HL-60 (cell line): ENCODE measurements around the gene USH2A.

ENCODE experiments used
- DNase-seq, 2 experiments: peaks; one replicate each; pipeline ENCODE4 v3.0.0-alpha.2; 2010 to 2020; ENCODE audit warnings: low read depth in 1 of 2, low spot score in 1 of 2
- H3K27ac ChIP-seq: fragments of 250-450 bp; sonication (Bioruptor Pico); replicated peaks from 2 replicates; pipeline ENCODE4 v1.5.1; 2020; ENCODE audit warnings: mild to moderate bottlenecking, moderate library complexity
- H3K27me3 ChIP-seq: fragments of 250-450 bp; sonication (Bioruptor Pico); 2 replicates; pipeline ENCODE4 v1.5.1; 2021; ENCODE audit warnings: mild to moderate bottlenecking, moderate library complexity; ENCODE audit not compliant: insufficient read depth, poor library complexity, severe bottlenecking
- H3K4me3 ChIP-seq: replicated peaks from 2 replicates; pipeline ENCODE4 v1.5.1; 2011; ENCODE audit warnings: mild to moderate bottlenecking, control low read depth, low read length; ENCODE audit not compliant: insufficient read depth
- GABPA ChIP-seq: IDR thresholded peaks from 2 replicates; pipeline ENCODE4 v1.6.1; 2012; ENCODE audit warnings: low read depth
- POLR2AphosphoS5 ChIP-seq: IDR thresholded peaks from 2 replicates; pipeline ENCODE4 v1.6.1; 2012; ENCODE audit warnings: low read depth
- SPI1 ChIP-seq: IDR thresholded peaks from 2 replicates; pipeline ENCODE4 v1.6.1; 2012; ENCODE audit warnings: low read depth, mild to moderate bottlenecking, borderline replicate concordance
- TF ChIP-seq, protein P1 (sequence below): IDR thresholded peaks from 2 replicates; pipeline ENCODE4 v1.6.1; 2012; ENCODE audit warnings: low read depth; ENCODE audit not compliant: insufficient replicate concordance
- TF ChIP-seq, protein P2 (sequence below): IDR thresholded peaks from one replicate; pipeline ENCODE4 v1.5.1; 2011; ENCODE audit warnings: low read length, control low read depth, inconsistent platforms; ENCODE audit not compliant: insufficient read depth

Gene USH2A

DNA sequence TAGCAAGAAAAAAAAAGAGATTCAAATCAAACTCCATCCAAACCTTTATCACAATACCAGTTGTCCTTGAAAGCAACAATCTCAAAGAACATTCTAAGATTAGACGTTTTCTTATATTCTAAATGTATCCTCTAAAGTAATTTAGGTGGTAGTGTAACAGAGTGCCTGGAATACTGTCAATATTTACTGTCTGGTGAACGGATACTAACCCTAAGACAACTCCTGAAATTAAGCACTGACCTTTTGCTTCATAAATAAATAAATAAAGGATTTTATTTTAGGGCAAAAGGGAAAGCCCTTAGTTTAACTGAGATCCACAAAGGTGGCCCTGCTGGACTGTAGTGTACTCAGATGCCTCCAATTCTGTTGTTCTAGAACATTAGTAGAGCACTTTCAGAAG, 9.9 kb upstream of the USH2A start:
- TF ChIP-seq POLR2AphosphoS5 (no peak), GABPA (no peak), SPI1 (no peak)
- TF ChIP-seq, protein P1, sequence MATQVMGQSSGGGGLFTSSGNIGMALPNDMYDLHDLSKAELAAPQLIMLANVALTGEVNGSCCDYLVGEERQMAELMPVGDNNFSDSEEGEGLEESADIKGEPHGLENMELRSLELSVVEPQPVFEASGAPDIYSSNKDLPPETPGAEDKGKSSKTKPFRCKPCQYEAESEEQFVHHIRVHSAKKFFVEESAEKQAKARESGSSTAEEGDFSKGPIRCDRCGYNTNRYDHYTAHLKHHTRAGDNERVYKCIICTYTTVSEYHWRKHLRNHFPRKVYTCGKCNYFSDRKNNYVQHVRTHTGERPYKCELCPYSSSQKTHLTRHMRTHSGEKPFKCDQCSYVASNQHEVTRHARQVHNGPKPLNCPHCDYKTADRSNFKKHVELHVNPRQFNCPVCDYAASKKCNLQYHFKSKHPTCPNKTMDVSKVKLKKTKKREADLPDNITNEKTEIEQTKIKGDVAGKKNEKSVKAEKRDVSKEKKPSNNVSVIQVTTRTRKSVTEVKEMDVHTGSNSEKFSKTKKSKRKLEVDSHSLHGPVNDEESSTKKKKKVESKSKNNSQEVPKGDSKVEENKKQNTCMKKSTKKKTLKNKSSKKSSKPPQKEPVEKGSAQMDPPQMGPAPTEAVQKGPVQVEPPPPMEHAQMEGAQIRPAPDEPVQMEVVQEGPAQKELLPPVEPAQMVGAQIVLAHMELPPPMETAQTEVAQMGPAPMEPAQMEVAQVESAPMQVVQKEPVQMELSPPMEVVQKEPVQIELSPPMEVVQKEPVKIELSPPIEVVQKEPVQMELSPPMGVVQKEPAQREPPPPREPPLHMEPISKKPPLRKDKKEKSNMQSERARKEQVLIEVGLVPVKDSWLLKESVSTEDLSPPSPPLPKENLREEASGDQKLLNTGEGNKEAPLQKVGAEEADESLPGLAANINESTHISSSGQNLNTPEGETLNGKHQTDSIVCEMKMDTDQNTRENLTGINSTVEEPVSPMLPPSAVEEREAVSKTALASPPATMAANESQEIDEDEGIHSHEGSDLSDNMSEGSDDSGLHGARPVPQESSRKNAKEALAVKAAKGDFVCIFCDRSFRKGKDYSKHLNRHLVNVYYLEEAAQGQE, result no peak
- TF ChIP-seq, protein P2, sequence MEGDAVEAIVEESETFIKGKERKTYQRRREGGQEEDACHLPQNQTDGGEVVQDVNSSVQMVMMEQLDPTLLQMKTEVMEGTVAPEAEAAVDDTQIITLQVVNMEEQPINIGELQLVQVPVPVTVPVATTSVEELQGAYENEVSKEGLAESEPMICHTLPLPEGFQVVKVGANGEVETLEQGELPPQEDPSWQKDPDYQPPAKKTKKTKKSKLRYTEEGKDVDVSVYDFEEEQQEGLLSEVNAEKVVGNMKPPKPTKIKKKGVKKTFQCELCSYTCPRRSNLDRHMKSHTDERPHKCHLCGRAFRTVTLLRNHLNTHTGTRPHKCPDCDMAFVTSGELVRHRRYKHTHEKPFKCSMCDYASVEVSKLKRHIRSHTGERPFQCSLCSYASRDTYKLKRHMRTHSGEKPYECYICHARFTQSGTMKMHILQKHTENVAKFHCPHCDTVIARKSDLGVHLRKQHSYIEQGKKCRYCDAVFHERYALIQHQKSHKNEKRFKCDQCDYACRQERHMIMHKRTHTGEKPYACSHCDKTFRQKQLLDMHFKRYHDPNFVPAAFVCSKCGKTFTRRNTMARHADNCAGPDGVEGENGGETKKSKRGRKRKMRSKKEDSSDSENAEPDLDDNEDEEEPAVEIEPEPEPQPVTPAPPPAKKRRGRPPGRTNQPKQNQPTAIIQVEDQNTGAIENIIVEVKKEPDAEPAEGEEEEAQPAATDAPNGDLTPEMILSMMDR, result no peak
- no peak for DNase-seq
- H3K27me3 ChIP-seq, result no peaks in the 10 kb centered on the region
- H3K4me3 ChIP-seq, result no peak overlapping the region
- H3K27ac ChIP-seq, result no peak overlapping the region

DNA sequence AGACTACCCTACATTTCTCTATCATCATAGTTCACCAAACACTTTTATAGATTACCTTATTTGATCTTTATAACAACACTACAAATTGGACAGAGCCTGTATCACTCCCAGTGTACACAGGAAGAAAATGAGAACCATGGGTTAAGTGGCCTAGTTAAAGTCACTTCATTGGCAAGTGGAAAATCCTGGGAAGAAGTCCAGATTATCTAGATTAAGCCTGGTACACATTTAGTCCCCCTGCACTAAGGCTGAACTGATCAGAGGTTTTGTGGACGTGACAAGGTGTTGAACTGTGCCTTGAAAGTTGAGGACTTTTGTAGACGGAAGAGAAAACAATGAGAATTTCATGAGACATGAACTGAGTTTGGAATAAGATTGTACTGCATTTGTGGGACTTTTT, 7.5 kb upstream of the USH2A start:
- Histone ChIP-seq H3K4me3 (no peak overlapping the region), H3K27ac (no peak overlapping the region), H3K27me3 (no peaks in the 10 kb centered on the region)
- no peak for DNase-seq
- TF ChIP-seq POLR2AphosphoS5 (no peak), GABPA (no peak), SPI1 (no peak)
- TF ChIP-seq, protein P1, result no peak
- TF ChIP-seq, protein P2, result no peak

DNA sequence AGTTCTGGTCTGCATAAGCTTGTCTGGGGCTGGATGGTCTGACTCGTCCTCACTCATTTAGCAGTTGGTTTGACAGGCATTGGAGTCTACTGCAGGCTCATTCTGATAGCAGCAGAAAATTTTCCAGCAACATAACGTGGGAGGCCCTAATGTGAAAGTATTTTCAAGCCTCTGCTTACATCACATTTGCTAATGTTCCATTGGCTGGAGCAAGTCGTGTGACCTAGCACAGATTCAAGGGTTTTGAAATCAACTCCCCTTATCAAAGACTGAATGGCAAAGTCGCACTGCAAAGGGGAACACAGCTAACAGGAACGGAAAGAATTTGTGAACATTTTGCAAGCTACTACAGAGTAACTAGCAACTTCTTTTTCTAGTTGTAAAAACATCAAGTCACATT, 2.3 kb upstream of the USH2A start:
- Histone ChIP-seq H3K27ac (no peak overlapping the region), H3K4me3 (no peak overlapping the region), H3K27me3 (no peaks in the 10 kb centered on the region)
- DNase-seq, result no peak
- no peak for TF ChIP-seq GABPA
- TF ChIP-seq, protein P2, result no peak
- TF ChIP-seq, protein P1, result no peak
- no peak for TF ChIP-seq SPI1
- no peak for TF ChIP-seq POLR2AphosphoS5
